OCI-M2 (cell line): Measurements from ENCODE around the gene RAB3C.
A peak's percentile ranks its signal among the peaks of the same experiment; 100 is the strongest.
"Not testable (repeated sequence)": the region's sequence is repeated elsewhere in the genome, so short reads cannot be mapped to it uniquely, and the experiment has no call there.

Source experiments
- DNase-seq: peaks from one replicate; lab custom pipeline; 2025; ENCODE audit not compliant: unreplicated experiment; lab: John Stamatoyannopoulos, UW

RAB3C gene, protein sequence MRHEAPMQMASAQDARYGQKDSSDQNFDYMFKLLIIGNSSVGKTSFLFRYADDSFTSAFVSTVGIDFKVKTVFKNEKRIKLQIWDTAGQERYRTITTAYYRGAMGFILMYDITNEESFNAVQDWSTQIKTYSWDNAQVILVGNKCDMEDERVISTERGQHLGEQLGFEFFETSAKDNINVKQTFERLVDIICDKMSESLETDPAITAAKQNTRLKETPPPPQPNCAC

DNA sequence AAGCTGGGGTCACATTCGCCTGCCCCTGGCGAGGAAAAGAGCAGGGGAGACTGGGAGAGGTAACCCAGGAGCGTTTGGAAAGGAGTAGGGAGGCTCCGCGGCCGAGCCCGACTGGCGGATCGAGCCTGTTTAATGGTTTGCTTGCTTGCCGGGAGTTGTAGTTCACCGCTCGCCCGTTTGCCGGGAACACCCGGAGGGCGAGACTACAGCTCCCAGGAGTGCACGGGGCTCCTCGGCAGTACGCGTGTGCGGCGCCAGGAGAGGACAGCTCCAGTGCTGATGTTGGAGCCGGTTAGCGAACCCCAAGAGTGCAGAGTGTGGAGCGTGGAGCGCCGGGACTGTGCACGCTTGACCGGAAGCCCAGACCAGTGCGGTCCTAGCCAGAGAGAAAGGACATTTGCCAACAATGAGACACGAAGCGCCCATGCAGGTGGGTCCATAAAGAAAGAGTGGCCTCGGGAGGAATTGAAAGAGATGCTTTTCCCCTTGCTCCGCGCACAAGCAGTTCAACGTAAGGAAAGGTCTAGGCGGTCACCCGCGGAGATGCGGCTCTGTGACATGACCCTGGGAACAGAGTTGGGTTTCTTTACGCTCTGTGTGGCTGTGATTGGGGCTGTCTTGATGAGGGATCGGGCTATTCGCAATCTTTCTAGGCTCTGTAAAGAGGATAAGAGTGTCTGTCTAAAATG lies at the start of gene RAB3C:
Gene RAB3C, plus strand, starts transcription at position 273 of the 689 bp plus-strand sequence. Its CDS starts 134 bp downstream, at position 407.
- peak; percentile 57 for DNase-seq

DNA sequence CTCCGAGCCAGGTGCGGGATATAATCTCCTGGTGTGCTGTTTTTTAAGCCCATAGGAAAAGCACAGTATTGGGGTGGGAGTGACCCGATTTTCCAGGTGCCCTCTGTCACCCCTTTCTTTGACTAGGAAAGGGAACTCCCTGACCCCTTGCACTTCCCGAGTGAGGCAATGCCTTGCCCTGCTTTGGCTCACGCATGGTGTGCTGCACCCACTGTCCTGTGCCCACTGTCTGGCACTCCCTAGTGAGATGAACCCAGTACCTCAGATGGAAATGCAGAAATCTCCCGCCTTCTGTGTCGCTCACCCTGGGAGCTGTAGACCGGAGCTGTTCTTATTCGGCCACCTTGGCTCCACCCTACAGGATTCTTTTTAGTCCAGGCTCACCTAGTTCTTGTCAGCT lies 40.9 kb upstream of the RAB3C start:
- DNase-seq = not testable (repeated sequence)

DNA sequence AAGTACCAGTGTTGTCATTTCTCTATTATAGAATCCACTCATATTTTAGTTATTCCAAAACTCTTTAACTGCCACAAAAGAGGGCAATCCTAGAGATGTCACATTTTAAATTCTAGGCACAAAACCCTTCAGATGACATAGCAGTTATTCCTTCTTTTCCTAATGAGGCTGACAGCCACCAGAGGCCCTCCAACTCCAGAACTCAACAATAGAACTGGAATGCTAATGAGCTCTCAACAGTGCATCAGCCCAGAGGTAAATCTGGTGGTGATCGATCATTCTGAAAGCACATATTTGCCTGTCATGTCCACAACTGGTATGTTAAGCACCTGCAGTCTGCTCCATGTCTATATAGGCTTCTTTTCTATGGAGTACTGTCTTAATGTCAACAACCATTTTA lies 40.2 kb upstream of the RAB3C start:
- no peak for DNase-seq

DNA sequence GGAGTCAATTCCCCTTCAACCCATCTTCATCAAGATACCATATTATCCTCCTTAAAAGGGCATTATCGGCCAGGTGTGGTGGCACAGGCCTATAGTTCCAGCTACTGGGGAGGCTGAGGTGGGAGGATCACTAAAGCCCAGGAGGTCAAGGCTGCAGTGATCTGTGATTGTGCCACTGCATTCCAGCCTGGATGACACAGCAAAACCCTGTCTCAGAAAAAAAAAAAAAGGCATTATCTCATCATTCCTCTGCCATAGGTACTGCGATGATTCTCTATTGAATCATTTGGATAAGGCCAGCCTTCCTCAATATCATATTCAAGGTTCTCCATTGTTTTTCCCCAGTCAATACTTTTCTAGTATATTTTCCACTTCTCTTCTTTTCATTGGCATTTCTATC lies 39.2 kb upstream of the RAB3C start:
- no peak for DNase-seq

DNA sequence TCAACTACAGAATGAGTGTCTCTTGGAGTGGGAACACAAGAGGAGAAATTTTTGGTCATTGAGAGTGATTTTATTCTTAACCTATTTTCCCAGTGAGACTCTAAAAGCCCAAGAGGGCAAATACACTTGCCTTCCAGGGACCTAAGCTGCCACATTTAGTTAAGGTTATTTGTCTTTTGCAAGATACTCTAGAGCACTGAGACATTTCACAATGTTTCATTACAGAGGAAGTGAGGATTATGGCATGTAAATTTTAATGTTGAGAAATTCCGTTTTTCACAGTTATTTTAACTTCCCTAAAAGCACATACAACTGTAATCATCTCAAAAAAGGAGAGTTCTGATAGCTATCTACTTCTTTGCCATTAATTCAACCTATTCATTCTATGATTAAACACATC lies 38.7 kb upstream of the RAB3C start:
- no peak for DNase-seq

DNA sequence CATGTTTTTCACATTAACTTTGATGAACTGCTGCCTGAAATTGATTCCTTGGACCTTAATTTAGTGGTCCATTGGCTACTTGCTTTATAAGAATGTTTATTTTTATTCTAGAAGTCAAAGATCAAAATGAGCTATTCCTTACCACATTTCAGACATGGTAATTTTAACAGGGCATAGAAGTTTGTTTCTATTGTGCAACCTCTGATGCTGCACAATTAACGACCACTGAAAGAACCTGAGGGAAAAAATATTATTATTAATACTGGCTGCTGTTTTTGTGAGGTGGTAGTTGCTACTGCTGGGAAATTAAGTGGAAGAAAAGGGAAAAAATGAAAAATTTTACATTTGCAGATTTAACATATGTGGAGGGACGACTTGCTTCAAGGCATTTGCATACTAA lies 37.9 kb upstream of the RAB3C start:
- no peak for DNase-seq

DNA sequence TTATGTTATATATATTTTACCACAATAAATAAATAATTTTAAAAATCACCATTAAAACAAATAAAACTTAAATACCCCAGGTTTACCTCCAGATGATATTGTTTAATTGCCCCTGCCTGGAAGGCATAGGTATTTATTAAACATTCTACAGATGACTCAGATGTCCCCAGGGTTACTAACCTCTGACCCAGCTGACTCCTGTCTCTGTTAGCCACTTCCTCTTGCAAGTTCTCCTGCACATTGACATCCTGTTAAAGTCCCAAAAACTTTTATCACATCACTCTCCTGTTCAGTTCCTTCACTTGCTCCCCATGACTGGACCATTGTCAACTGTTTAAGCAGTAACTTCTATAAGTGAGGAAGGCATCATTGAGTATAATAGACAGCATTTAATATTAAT lies 37.0 kb upstream of the RAB3C start:
- DNase-seq = no peak

DNA sequence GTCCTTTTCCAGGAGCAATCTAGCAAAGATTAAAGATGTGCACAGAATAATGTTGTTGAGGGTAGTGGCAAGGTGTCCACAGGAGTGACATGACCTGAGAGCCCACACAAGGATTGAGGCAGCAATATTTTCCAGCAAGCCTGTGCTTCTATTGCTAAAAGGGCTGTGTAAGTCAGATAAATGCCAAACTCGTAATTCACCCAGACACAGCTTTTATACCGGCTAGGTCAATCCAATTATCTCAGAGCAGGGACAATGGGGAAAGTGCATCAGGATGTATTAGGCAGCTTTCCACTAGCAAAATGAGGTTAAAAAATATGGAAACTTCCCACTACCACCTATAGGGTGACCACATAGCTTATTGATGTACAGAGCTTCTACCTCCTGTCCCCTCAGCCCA lies 34.8 kb upstream of the RAB3C start:
- DNase-seq = no peak

DNA sequence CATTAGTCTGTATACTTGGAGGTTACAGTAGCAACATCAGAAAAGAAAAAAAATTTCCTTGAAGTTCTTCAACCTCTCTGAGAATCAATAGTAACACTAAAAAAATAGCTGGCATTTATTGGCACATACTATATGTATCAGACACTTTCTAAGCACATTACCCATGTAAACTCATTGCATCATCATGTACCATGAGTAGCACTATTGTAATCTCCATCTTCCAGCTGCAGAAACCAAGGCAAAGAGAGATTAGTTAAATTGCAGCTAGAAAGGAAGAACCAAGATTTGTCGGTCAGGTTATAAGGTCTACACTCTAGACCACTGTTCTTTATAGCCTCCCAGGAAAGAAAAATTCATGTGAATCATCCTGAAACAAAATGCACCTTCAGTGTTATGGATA lies 31.4 kb upstream of the RAB3C start:
- DNase-seq = no peak

DNA sequence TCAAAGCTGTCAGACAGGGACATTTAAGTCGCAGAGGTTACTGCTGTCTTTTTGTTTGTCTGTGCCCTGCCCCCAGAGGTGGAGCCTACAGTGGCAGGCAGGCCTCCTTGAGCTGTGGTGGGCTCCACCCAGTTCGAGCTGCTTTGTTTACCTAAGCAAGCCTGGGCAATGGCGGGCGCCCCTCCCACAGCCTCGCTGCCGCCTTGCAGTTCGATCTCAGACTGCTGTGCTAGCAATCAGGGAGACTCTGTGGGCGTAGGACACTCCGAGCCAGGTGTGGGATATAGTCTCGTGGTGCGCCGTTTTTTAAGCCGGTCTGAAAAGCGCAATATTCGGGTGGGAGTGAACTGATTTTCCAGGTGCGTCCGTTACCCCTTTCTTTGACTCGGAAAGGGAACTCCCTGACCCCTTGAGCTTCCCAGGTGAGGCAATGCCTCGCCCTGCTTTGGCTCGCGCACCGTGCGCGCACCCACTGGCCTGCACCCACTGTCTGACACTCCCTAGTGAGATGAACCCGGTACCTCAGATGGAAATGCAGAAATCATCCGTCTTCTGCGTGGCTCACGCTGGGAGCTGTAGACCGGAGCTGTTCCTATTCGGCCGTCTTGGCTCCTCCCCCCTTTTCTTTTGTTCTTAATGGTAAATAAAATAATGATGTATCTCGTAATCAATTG lies 25.1 kb upstream of the RAB3C start:
- DNase-seq = not testable (repeated sequence)

DNA sequence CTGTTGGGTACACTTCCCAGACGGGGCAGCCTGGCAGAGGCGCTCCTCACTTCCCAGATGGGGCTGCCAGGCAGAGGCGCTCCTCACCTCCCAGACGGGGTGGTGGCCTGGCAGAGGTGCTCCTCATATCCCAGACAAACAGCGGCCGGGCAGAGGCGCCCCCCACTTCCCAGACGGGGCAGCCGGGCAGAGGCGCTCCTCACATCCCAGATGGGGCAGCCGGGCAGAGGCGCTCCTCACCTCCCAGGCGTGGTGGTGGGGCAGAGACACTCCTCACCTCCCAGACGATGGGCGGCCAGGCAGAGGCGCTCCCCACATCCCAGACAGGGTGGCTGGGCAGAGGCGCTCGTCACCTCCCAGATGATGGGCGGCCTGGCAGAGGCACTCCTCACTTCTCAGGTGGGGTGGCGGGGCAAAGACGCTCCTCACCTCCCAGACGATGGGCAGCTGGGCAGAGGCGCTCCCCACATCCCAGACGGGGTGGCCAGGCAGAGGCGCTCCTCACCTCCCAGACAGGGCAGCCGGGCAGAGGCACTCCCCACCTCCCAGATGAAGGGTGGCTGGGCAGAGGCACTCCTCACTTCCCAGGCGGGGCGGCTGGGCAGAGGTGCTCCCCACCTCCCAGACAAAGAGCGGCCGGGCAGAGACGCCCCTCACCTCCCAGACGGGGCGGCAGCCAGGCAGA lies 19.7 kb upstream of the RAB3C start:
- DNase-seq = not testable (repeated sequence)

DNA sequence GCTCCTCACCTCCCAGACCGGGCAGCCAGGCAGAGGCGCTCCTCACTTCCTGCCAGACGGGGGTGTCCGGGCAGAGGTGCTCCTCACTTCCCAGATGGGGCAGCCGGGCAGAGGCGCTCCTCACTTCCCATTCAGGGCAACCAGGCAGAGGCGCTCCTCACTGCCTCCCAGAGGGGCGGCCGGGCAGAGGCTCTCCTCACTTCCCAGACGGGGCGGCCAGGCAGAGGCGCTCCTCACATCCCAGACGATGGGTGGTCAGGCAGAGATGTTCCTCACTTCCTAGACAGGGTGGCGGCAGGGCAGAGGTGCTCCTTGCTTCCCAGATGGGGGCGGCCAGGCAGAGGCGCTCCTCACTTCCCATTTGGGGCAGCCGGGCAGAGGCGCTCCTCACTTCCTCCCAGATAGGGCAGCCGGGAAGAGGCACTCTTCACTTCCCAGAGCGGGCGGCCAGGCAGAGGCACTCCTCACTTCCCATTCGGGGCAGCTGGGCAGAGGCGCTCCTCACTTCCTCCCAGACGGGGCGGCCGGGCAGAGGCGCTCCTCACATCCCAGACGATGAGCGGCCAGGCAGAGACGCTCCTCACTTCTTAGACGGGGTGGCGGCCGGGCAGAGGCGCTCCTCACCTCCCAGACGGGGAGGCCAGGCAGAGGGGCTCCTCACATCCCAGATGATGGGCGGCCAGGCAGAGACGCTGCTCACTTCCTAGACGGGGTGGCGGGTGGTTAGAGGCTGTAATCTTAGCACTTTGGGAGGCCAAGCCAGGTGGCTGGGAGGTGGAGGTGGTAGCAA lies 18.6 kb upstream of the RAB3C start:
- not testable (repeated sequence) for DNase-seq

DNA sequence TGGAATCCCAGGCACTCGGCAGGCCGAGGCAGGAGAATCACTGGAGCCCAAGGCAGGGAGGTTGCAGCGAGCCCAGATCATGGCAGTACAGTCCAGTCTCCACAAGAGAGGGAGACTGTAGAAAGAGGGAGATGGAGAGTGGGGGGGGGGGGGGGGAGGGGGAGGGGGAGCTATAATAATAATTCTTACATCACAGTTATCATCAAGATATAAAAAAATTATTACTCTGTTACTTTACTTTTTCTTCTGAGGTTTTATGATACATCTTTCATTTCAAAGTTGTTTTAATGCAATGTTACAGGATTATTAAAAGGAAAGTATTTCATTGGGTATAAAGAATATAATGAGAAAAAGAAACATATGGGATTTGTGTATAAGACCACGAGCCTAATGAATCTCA lies 17.8 kb upstream of the RAB3C start:
- no peak for DNase-seq

DNA sequence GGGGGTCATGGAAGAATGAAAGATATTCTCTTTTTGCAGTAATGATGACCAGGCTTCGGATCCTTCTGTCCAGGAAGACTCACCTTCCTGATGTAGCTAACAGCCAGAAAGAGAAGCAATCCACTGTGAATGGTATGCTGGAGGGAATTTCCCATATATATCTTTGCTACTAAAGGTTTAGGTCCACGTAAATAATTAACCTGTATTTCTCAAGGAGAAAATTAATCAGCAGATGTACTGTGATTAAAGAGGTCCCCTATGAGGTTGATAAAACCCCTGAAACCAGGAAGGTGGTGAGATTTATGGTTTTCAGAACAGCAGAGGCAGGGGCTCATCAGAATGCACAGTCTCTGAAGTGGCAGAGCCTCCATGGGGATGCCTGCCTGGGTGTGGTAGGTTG lies 11.4 kb upstream of the RAB3C start:
- no peak for DNase-seq

DNA sequence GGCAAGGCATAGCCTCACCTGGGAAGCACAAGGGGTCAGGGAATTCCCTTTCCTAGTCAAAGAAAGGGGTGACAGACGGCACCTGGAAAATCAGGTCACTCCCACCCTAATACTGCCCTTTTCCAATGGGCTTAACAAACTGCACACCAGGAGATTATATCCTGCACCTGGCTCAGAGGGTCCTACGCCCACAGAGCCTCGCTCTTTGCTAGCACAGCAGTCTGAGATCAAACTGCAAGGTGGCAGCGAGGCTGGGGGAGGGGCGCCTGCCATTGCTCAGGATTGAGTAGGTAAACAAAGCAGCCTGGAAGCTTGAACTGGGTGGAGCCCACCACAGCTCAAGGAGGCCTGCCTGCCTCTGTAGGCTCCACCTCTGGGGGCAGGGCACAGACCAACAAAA lies 9.9 kb upstream of the RAB3C start:
- DNase-seq = not testable (repeated sequence)

DNA sequence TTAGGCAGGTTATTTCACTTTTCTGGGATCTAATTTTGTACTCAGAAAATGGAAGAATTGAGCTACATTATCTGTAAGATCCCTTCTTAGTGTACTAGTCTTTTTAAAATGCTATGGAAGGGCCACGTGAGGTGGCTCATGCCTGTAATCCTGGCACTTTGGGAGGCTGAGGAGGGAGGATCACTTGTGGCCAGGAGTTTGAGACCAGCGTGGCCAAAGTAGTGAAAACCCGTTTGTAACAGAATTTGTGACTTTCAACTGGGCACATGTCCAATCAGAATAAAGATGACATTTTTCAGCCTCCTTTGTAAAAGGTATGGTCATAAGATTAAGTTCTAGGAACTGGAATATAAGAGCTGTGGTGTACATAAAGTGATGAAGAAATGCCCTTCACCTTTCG lies 3.1 kb upstream of the RAB3C start:
- no peak for DNase-seq

DNA sequence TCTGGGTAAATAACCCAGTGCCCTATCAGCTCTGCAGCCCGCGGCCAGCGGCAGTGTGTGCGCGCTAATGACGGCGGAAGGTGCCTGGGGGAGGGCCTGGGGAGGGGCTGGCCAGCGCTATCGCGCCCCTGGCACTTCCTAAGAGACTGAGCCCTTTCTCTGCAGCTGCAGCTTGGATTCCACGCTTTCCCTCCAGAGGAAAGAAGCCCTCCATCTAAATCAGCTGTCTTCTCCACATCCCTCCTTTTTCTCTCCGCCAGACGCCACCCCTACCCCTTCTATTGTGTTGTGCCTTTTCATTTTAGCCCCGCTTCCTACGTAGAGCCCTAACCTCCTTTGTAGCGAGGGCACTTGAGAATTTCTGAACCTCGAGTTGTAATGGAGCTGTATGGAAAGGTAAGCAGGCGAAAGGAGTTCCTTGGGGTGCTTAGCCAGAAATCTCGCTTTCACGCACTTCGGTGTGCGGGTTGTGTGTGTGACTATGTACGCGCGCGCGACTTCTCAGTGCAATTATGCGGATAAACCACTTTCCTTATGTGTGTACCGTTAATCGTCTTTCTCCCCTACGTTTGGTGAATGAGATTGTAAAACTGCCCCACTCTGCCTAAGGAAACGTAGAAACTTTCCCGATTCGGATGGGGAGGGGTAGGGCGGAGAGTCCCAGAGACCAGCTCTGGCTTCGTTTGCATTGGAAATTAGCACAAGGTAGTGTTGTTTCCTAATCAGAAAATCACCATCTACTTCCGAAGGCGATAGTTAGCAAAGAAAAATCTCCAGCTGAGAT lies 664 bp upstream of the RAB3C start:
- DNase-seq = no peak

DNA sequence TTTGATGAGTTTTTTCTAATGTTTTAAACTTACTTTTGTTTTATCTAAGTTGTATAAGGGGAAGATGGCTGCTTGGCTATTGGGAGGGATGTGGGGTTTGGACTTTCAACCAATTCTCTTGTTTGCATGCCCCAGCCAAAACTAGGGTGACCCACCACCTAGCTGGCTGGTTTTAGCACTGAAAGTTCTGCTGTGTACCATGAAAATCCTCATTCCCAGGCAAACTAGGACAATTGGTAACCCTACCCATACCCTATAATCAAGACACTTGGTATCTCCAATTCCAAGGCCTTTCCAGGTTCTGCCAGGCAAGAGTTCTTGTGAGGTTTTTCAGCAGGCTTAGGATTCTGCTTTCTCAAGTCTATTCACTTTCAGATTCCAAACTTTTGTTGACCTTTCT lies 13.1 kb downstream of the RAB3C start:
- no peak for DNase-seq

DNA sequence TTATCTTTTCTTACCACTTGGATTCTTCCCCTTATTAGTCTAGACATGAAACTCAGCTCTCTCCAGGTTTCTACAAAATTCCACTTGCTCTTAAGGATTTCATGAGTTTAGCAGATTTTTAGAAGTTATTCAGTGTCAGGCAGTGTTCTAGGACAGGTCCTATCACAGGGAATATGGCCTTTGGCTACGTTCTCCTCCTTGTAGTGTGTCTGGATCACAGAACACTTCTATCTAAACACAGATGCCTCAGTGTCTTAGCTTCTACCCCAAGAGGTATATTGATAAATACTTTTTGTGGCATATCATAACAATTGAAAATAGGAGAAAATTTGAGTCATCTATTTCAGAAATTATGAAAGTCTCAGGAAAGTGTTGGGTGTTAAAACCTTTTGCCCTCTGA lies 15.6 kb downstream of the RAB3C start:
- DNase-seq = no peak

DNA sequence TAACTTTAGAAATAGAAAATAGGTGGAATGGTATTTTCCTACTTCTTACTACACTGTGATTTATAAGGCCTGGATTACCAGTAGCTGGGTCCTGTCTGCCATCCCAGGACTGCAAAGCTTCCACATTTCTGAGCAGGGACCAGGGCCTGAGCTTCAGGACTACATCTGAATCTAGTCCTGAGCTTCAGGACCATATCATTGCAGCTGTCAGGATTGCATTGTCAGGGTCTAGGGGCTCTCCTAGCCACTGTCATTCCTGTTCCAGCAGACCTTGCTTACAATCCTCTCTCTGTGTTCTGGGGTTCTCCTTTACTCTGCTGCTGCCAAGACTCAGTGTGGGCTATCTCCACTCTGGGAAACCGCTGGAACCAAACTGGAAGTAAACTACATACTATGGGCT lies 16.3 kb downstream of the RAB3C start:
- DNase-seq = no peak
